RCC 7860 (cell line): ENCODE measurements around the gene ANKRD34A.
A peak's percentile ranks its signal among the peaks of the same experiment; 100 is the strongest.

Source experiments
- DNase-seq: peaks from one replicate; pipeline ENCODE4 v3.0.0-alpha.2; 2015; ENCODE audit warnings: low spot score
- FAIRE-seq: peaks from 2 replicates; lab custom pipeline; 2012; peaks lifted over from hg19 to GRCh38; lab: Jason Lieb, UNC

The ANKRD34A gene

DNA sequence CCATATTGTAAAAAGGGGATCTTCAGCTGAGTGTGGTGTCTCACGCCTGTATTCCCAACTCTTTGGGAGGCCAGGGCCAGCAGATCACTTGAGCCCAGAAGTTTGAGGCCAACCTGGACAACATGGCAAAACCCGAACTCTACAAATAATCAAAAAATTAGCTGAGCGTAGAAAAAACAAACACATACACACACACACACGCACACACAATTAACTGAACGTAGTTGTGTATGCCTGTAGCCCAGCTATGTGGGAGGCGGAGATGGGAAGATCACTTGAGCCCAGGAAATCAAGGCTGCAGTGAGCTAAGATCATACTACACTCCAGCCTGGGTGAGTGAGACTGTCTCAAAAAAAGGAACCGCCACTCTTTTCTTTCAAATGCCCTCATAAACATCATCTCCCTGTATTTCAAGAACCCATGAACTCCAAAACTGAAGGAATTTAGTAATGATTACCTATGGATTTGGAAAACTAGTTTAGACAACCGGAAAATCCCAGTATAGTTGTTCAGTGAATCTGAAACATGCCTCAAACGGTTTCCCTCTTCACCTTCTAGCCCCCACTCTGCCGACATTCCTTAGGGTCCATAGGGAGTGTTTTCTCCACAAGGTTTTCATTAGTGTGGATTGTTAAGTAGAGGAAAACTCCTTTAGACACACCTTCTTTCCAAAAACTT, 27.5 kb upstream of the ANKRD34A start:
- FAIRE-seq (no peak), DNase-seq (no peak)

DNA sequence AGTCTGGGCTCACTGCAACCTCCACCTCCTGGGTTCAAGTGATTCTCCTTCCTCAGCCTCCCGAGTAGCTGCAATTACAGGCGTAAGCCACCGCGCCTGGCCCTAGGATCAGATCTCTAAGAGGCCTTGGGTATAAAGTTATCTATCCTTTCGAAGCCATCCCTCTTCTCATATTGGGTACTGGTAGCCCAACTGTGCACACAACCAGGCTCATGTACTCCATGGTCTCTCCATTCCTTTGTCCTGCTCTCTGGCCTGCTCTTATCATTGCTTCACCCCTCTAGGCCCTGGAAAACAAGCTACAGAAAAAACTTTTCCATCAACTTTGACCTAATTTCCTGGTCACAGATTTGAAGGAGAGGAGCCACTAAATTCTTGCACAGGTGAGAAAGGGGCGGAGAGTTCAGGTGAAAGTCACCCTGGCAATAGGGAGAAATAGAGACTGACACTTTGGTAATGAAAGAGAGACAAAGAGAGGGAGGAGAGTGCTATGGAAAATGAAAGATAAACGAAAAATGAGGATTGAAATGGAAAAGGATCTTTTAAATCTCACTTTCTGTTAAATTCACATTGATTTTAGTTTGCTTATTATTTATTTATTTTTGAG, 26.0 kb upstream of the ANKRD34A start:
- FAIRE-seq = no peak
- no peak for DNase-seq

DNA sequence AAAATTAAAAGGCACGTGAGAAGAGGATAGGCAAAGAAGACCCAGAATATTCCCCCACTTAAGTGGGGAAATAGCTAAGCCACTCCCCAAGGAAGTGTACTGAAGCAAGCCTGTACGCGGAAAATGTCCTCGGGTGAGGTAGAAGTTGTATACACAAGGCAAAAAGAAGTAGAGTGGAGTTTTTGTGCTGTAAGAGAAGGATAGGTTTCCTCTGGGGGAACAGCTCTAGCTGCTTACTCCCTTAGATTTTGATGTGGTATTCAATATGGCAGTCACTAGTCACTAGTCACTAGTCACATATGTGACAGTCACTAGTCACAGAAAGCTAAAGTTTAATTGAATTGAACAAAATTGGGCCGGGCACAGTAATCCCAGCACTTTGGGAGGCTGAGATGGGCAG, 24.4 kb upstream of the ANKRD34A start:
- no peak for DNase-seq
- no peak for FAIRE-seq

DNA sequence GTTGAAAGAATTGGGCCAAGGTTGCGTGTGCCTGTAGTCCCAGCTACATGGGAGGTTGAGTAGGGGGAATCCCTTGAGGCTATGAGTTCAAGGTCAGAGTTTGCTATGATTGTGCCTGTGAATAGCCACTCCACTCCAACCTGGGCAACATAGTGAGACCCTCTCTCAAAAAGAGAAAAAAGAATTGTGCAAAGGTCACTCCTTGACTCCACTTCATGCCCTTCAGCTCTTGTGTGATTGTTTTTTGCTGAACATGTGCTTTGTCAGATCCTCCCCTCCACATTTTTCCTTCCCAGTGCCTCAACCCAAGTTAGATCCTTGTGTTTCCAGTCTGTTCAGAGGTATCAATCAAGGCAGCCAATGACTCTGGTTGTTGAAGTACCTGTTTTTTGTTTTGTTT, 23.6 kb upstream of the ANKRD34A start:
- no peak for FAIRE-seq

DNA sequence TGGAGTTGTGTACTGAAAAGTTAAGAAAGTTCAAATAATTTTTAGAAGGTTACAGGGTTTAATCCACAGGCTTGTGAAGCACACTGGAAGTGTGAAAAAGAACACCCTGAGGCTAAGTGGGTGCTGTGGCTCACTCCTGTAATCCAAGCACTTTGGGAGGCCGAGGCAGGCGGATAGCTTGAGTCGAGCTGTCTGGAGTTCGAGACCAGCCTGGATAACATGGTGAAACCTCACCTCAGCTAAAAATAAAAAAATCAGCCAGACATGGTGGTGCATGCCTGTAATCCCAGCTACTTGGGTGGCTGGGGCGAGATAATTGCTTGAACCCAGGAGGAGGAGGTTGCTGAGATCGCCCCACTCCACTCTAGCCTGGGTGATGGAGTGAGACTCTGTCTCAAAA, 22.2 kb upstream of the ANKRD34A start:
- FAIRE-seq = no peak
- DNase-seq = no peak

More for the DNA sequence above, 23.6 kb upstream of the ANKRD34A start:
- no peak for DNase-seq

DNA sequence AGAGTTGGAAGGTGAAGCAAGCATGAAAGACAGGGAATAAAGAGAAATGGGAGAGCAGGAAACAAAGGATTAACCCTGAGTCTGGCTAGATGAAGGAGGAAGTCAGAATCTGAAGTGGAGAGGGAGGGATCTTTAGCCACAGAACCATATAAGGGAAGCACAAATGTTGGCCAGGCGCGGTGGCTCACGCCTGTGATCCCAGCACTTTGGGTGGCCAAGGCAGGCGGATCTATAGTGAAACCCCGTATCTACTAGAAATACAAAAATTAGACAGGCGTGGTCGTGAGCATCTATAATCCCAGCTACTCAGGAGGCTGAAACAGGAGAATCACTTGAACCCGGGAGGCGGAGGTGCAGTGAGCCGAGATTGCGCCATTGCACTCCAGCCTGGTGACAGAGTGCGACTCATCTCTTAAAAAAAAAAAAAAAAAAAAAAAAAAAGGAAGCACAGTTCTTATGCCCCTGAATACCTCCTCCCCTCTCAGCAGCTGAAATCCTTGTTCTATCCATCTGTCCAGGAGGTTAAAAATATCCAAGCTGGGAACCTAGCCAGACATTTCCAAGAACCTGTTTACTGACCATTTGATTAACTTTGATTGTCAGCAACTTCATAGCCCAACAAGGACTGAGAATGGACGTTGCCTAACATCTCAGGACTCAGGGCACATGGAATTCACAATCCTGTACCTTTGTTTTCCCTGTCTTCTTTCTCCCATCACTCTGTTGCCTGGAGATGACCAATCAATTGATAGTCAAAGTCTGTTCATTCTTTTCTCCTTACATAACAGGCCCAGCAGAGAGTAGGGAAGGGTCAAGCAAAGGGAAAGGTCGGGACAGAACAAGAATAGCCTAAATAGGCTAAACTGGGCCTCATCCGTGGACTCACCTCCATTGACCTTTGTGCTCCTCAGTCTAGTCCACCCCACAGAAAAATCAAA, 21.4 kb upstream of the ANKRD34A start:
- no peak for FAIRE-seq
- no peak for DNase-seq

DNA sequence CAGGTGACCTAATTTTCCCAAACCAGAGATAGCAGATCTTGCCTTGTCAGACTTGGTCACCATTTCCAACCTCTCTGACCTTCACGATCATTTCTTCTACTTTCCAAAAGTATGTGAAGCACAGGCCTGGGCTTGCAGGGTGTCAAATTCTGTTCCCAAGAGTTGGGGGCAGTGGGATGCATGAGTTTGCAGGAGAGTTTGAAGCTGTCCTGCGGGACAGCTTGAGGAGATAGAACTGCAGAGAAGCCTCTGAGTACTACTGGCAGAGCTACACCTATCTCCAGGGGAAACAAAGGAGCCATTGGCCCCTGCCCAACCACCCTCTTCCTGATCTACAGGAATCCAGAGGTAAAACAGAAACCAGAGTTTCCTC, 20.7 kb upstream of the ANKRD34A start:
- no peak for FAIRE-seq
- DNase-seq = no peak

DNA sequence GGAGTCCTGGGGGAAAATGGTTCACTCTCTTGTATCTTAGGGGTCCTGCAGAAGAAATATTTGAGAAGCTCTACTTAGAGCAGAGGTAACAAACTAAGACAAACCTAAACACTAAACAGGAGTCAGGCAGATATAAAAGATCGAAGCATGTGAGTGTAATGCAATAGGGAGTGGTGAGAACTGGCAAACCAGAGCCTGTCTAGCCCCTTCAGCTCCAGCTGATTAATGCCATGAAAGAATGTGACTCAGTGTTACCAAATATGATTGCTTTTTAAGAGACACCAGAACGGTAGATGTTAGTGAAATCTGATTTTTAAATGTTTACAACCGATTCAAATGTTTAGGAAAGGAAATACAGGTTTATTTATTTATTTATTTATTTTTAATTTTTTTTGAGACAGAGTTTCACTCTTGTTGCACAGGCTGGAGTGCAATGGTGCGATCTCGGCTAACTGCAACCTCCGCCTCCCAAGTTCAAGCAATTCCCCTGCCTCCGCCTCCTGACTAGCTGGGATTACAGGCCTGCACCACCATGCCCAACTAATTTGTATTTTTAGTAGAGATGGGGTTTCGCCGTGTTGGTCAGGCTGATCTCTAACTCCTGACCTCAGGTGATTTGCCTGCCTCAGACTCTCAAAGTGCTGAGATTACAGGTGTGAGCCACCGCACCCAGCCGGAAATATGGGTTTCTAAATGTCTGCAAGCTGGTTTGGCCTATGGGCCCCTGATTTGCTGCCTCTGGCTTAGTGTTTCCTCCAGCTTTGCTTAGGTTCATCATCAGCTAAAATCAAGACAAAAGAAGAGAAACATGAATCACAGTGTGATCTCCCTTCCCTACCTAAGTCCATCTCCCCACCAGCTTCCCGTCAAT, 19.8 kb upstream of the ANKRD34A start:
- DNase-seq = no peak
- FAIRE-seq = no peak

DNA sequence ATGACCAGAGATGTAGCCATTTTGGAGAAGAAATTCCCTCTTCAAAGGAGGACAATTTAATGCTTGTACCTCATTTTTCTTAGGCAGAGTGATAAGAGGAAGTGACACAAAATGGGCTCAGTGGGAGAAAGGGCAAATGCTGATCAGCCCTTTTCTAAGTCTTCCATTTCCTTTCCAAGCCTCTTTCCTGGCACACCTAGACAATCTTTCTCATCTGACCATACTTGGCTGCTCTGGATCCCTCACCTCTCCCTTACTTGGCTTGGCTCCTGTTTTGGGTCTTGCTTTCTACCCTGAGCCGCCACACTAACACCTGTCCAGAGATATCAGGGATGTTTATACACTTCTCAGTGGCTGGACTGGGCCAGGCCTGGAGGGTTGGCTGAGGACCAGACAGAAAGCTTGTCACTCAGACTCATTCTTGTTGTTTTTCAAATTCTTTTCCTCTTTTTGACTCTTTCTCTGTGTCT, 18.9 kb upstream of the ANKRD34A start:
- DNase-seq (no peak), FAIRE-seq (no peak)

DNA sequence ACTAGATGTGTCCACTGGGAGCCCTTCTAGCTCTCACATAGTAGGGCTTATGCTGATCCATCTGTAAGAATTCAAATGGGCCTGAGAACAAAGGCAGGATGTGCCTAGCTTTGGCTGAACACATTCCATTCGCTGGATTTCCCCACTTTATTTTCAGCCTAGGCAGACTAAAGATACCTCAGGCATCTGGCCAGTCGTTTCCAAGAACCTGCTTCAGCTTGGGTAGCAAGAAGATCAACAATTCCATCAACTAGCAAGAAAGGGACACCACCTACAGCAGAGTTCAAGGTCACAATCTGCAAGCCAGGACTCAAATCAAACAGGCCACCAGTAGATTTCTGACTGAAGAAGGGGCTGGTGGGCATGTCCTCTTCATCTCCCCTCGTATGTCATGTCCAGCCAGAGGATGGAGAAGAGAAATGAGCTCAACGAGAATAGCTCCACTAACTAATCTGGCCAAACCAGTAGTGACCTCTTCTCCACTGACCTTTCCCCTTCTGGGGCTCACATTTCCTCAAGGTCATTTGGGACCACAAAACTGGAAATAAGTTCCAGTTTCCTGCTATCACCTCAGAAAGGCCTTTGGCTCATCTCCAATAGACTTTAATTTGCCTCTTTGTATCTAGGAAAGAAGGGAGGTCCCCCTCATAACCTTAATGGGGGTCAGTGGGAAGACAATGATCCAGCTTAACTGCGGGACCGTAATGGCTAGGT, 17.8 kb upstream of the ANKRD34A start:
- no peak for DNase-seq
- no peak for FAIRE-seq

DNA sequence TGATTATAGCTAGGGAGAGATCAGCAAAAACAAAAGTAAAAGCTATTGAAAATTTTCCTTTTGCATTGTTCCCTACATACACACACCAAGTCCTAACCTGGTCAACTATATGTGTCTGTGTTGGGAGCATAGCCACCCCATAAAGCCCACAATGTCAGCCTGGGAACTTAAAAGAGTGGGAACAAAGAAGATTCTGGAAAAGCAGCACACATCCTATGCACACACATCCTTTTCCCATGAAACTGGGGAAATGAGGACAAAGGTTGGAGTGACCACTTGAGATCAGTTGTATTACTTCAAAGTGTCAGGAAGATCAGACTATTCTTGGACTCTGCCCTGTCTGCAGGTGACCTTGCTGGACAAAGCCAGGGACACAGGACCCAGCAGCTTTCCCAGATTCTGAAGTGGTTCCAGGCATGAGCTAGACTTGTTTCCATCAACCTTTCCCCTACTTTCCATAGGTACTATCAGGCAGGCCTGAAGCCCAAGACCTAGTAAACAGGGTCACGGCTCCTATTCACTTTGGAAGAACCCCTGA, 16.2 kb upstream of the ANKRD34A start:
- FAIRE-seq = no peak
- DNase-seq = no peak

DNA sequence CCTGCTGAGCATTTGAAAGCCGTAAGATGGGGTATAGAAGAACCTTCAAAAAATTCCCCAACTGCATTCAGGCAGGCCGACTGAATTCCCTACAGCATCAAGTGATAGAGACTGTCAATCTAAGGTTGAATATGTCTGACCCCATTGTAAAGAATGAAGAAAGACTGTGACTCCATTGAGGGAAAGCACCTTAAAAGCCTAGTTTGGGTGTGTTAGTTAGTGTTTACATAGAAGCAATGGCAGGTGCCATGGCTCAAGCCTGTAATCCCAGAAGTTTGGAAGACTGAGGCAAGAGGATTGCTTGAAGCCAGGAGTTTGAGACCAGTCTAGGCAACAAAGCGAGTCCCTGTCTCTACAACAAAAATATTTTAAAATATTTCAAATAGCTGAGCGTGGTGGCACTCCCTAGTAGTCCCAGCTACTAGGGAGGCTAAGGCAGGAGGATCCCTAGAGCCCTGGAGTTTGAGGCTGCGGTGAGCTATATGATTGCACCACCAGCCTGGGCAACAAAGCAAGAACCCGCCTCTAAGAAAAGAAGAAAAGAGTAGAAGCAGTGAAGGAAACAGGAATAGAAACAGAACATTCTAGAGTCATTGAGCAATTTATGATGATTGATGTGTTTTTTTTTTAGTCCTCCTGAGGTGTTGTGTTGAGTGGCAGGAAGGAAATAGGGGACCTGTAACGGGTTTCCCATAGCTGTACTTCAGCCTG, 15.5 kb upstream of the ANKRD34A start:
- DNase-seq (no peak), FAIRE-seq (no peak)

DNA sequence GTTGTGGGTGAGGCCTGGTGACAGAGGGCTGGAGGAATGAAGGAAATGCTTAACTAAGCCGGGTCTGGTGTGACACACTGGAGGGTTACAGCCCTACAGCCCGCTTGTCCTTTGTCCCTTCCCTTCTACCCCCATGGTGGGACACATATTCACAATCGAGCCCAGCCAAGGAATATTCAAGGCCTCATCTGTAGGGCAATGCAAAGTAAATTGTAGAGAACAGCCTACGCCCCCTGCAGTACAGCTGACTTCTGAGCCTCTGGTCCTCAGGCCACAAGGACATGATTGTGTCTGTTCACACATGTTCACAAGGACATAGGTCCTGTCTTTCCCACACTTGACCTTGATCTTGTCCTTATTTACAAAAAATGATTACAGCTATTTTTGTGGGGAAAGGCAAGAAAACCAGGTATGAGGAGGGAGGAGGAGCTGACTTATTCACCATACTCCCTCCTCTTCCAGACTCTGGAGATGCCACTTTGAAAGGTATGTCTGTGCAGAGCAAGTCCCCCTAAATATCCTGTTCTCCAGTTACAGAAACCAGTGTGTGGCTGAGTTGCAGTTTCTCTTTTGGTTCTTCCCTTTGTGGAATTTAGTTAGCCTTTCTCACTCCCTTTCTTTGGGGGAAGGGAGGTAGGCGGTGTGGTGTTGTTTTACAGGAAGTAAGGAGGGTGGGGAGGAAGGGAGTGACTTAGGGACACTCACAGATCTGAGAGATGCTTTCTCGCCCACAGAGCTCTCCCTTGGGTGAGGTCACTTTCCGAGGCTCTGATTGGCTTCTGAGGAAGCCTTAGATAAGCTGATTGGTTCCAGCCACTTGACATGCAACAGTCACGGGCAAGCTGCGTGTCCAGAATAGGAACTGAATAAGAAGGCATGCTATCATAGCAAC, 14.7 kb upstream of the ANKRD34A start:
- DNase-seq (peak; percentile 98), FAIRE-seq (peak; percentile 90)

DNA sequence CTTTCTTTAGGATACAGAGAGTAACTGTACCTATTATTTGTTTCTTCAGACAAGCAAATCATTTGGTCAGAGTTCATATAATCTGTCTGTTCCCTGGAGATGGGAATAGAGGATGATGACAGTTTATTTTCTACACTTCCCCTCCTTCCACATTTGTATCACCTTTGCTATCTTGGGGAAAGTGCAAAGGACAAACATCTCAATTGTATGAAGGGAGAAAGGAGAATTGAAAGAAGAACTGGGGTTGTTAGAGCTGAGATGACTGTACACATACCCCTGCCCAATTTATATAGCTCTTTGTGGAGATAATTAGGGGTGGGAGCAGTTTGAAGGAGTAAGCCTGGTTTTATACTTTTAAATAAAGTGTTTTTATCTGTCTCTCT, 14.1 kb upstream of the ANKRD34A start:
- FAIRE-seq (no peak), DNase-seq (no peak)

DNA sequence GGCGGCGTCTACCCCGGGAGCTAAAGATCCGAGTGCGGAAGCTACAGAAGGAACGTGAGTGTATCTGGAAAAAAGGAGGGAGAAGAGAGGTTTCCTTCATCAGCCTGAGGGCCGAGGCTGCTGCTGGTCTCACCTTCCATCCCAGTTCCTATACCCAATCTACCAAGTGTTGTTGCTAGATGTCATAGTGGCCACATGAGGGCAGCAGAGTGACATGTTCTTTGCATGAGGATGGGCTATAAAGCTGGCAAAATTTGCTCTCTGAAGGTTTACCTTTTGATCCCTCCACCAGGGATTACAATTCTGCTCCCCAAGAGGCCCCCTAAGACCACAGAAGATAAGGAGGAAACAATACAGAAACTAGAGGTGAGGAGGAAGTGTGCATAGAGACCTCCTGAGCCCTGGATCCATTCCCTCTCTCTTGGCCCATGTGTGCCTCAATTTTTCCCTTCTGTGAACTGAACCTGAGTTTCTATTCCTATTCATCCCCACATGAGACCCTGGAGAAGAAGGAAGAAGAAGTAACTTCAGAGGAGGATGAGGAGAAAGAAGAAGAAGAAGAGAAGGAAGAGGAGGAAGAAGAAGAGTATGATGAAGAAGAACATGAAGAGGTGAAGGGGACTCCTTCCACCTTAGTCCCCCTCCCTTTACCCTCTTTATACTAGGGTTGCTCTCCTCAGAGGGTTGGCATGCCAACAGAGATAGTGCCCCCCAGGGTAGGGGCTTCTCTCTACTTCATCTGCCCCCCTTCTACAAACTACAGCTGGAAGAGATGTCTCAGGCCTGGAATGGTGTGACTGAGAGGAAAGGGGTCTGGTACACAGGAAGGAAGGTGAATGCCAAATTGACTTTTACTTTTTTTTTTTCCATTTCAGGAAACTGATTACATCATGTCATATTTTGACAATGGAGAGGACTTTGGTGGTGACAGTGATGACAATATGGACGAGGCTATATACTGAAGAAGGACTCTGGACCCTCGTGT, 13.4 kb upstream of the ANKRD34A start:
- FAIRE-seq = no peak
- DNase-seq = peak; percentile 74

DNA sequence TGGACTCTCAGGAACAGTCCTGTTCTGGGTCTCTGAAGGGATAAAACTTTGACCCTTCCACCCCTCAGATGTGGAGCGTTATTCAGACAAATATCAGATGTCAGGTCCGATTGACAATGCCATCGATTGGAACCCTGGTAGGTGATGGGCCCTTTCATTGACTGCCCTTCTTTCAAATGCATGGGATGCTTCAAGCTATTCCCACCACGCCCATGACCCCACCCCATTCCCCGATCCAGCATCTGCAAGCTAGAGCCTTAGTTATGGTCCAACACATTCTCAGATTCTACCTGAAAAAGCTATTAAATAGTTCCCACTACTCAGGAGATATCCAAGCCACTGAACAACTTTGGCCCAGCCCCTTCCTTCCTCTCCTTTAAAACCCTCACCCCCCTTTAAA, 12.6 kb upstream of the ANKRD34A start:
- no peak for DNase-seq
- no peak for FAIRE-seq

DNA sequence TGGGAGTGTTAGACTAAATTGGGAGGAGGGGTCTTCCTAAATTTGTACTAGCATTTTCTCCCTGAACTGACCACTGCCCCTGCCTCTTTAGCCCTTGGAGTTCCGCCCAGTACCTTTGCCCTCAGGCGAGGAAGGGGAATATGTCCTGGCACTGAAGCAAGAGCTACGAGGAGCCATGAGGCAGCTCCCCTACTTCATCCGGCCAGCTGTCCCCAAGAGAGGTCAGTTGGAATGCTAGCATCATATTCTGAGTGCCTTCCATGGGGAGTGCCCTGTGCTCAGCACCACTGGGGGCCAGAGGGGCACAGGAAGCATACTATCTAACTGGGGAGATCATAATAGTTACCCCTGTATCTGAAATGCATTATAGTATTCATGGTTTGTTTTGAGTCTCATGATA, 10.8 kb upstream of the ANKRD34A start:
- FAIRE-seq = no peak

More for the DNA sequence above, 10.8 kb upstream of the ANKRD34A start:
- no peak for DNase-seq
